Suprapubic skin (tissue), 4 donors: ENCODE data around the gene MSGN1. TPM values are rescaled to one million over a fixed set of nuclear protein-coding genes. Genes with fewer than 3 reads are reported as not detected.

Experiments
- DNase-seq, 2 donors: peaks; one replicate each; pipeline ENCODE4 v3.0.0-alpha.2; 2019; ENCODE audit warnings: low spot score in 2 of 2
- H3K27ac ChIP-seq: fragments of 200-600 bp; sonication (generic); one replicate; pipeline ENCODE4 v1.5.1; 2019
- H3K27me3 ChIP-seq: fragments of 200-600 bp; sonication (generic); one replicate; pipeline ENCODE4 v1.5.1; 2019
- H3K36me3 ChIP-seq: fragments of 200-600 bp; sonication (generic); one replicate; pipeline ENCODE4 v1.5.1; 2019
- H3K4me1 ChIP-seq: fragments of 200-600 bp; sonication (generic); one replicate; pipeline ENCODE4 v1.5.1; 2019
- H3K4me3 ChIP-seq: fragments of 200-600 bp; sonication (generic); one replicate; pipeline ENCODE4 v1.5.1; 2019; ENCODE audit warnings: mild to moderate bottlenecking
- H3K9me3 ChIP-seq: fragments of 200-600 bp; sonication (generic); one replicate; pipeline ENCODE4 v1.5.1; 2019
- EP300 ChIP-seq: sonication (generic); formaldehyde crosslinking; IDR thresholded peaks from one replicate; pipeline ENCODE4 v1.6.1; 2017; ENCODE audit warnings: antibody characterized with exemption
- POLR2A ChIP-seq, 2 donors: fragments of 450-650 bp; IDR thresholded peaks; one replicate each; pipeline ENCODE4 v1.6.1; 2017; ENCODE audit warnings: antibody characterized with exemption in 2 of 2, mild to moderate bottlenecking in 2 of 2, moderate library complexity in 2 of 2
- POLR2AphosphoS5 ChIP-seq, 3 donors: sonication (generic); formaldehyde crosslinking; IDR thresholded peaks; one replicate each; pipeline ENCODE4 v1.6.1; 2017; ENCODE audit warnings: antibody characterized with exemption in 3 of 3
- WGBS: methylation state at CpG from one replicate; pipeline ENCODE4 v1.1.5; 2018; 5-methylcytosine and 5-hydroxymethylcytosine counted together
- total RNA-seq, 4 donors: library from RNA; depleted of rRNA; stranded (reverse); fragments of >200 nt; gene quantifications; one replicate each; pipeline ENCODE4 v1.1.0, GENCODE V29; 2016
- TF ChIP-seq, protein P1 (sequence below), 2 donors: fragments of 200-600 bp in 1 of 2; fragments of 450-650 bp in 1 of 2; sonication (generic) in 1 of 2; IDR thresholded peaks; one replicate each; pipeline ENCODE4 v1.5.1; 2016 to 2019; ENCODE audit warnings: antibody characterized with exemption in 2 of 2, mild to moderate bottlenecking in 1 of 2, moderate library complexity in 1 of 2

Gene MSGN1
- total RNA-seq, 4 donors from 2014 or later: not detected

DNA sequence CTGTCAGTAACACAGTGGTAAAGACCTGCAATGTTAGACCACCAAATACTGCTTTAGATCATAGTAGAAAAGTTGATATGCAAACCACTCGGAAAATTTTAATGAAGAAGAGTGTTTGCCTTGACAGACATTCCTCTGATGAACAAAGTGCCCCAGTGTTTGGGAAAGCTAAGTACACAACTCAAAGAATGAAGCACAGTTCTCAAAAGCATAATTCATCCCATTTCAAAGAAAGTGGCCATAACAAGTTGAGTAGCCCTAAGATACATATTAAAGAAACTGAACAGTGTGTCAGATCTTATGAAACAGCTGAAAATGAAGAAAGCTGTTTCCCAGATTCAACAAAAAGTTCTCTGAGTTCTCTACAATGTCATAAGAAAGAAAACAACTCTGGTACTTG is 34.8 kb upstream of the MSGN1 start:
- Histone ChIP-seq H3K36me3 (peaks cover 14% of the 10 kb centered on the region), H3K27ac (no peak overlapping the region)
- WGBS: 79% methylated on average over 1 of the region's 1 CpG

DNA sequence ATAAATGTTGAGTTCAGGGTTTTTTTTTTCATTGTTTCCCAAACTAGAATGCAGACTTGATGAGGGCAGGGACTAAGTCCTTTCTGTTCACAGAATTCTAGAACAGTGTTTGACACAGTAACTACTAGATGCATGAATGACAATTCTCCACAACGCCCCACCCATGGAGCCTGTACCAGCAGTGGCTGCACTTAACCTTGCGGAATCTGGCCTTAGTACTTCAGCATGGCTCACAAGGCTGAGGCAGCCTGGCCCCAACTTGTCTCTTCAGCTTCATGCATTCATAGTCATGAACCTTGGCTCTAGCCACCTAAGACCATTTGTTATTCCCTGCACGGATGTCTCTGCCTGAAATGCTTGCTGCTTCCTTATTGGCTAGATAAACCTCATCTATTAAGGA is 29.5 kb upstream of the MSGN1 start:
- H3K36me3 ChIP-seq: no peaks in the 10 kb centered on the region
- 78% methylated on average over 3 of the region's 3 CpGs for WGBS
- no peaks in the 10 kb centered on the region for H3K27me3 ChIP-seq
- H3K9me3 ChIP-seq: no peaks in the 10 kb centered on the region
- no peaks in the 10 kb centered on the region for H3K4me1 ChIP-seq
- no peak for DNase-seq
- no peak for TF ChIP-seq POLR2AphosphoS5 (IDR thresholded peaks at IDR 0.05)
- TF ChIP-seq, protein P1, sequence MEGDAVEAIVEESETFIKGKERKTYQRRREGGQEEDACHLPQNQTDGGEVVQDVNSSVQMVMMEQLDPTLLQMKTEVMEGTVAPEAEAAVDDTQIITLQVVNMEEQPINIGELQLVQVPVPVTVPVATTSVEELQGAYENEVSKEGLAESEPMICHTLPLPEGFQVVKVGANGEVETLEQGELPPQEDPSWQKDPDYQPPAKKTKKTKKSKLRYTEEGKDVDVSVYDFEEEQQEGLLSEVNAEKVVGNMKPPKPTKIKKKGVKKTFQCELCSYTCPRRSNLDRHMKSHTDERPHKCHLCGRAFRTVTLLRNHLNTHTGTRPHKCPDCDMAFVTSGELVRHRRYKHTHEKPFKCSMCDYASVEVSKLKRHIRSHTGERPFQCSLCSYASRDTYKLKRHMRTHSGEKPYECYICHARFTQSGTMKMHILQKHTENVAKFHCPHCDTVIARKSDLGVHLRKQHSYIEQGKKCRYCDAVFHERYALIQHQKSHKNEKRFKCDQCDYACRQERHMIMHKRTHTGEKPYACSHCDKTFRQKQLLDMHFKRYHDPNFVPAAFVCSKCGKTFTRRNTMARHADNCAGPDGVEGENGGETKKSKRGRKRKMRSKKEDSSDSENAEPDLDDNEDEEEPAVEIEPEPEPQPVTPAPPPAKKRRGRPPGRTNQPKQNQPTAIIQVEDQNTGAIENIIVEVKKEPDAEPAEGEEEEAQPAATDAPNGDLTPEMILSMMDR (IDR thresholded peaks at IDR 0.05): no peak
- TF ChIP-seq POLR2A (IDR thresholded peaks at IDR 0.05): no peak
- TF ChIP-seq EP300: no peak
- no peak overlapping the region for H3K27ac ChIP-seq
- H3K4me3 ChIP-seq: no peak overlapping the region

More for the DNA sequence above, 34.8 kb upstream of the MSGN1 start:
- H3K4me1 ChIP-seq: no peaks in the 10 kb centered on the region
- H3K4me3 ChIP-seq: no peak overlapping the region
- H3K9me3 ChIP-seq: no peaks in the 10 kb centered on the region
- no peak for TF ChIP-seq EP300
- TF ChIP-seq POLR2AphosphoS5 (IDR thresholded peaks at IDR 0.05): no peak
- TF ChIP-seq POLR2A (IDR thresholded peaks at IDR 0.05): no peak
- TF ChIP-seq, protein P1 (IDR thresholded peaks at IDR 0.05): no peak
- DNase-seq: no peak
- no peaks in the 10 kb centered on the region for H3K27me3 ChIP-seq

DNA sequence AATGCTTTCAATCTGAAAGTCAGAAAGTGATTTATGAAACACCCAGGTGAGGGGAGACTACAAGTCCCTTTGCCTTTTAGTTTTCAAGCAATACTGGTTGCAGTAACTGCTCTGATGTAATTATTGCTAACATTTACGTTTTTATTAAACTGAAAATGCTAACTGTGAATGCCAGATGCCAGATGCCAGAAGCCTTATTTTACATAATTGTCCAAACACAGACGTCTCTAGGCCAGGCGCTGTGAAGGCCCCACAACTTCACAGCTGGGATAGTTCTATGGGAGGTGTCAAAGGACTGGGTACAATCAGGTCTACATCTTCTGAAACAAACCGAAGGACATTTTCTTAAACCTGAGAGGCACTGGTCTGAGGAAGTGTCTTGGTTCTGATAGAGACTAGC is 27.5 kb upstream of the MSGN1 start:
- DNase-seq: no peak
- no peak overlapping the region for H3K27ac ChIP-seq
- H3K4me1 ChIP-seq: no peaks in the 10 kb centered on the region
- WGBS: 62% methylated on average over 4 of the region's 4 CpGs
- H3K36me3 ChIP-seq: no peaks in the 10 kb centered on the region
- no peak overlapping the region for H3K4me3 ChIP-seq
- no peaks in the 10 kb centered on the region for H3K9me3 ChIP-seq
- TF ChIP-seq, protein P1 (IDR thresholded peaks at IDR 0.05): no peak
- TF ChIP-seq POLR2A (IDR thresholded peaks at IDR 0.05) (no peak), POLR2AphosphoS5 (IDR thresholded peaks at IDR 0.05) (no peak), EP300 (no peak)
- H3K27me3 ChIP-seq: no peaks in the 10 kb centered on the region

DNA sequence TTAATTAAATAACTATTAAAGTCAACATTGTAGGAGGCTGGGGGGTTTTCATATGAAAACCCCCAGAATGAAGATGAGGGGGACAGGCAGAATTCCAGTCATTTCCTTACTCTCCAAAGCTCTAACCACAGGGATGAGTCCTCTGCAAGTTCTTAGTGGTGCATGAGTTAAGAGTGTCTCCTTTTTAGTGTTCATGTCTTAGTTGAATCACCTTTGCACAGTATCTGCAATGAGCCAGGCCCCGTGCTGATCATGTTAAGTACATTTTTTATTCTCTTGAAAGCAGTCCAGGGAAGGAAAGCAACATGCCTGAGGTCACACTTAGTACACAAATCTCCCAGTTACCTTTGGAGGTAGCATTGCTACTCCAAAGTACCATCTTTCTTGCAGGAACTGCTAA is 25.7 kb upstream of the MSGN1 start:
- no peaks in the 10 kb centered on the region for H3K36me3 ChIP-seq
- H3K4me3 ChIP-seq: no peak overlapping the region
- no peaks in the 10 kb centered on the region for H3K27me3 ChIP-seq
- no peak overlapping the region for H3K27ac ChIP-seq
- no peaks in the 10 kb centered on the region for H3K4me1 ChIP-seq
- WGBS: 47% methylated on average over 1 of the region's 1 CpG
- no peaks in the 10 kb centered on the region for H3K9me3 ChIP-seq
- DNase-seq: no peak
- TF ChIP-seq POLR2A (IDR thresholded peaks at IDR 0.05) (no peak), EP300 (no peak), POLR2AphosphoS5 (IDR thresholded peaks at IDR 0.05) (no peak)
- TF ChIP-seq, protein P1 (IDR thresholded peaks at IDR 0.05): no peak

DNA sequence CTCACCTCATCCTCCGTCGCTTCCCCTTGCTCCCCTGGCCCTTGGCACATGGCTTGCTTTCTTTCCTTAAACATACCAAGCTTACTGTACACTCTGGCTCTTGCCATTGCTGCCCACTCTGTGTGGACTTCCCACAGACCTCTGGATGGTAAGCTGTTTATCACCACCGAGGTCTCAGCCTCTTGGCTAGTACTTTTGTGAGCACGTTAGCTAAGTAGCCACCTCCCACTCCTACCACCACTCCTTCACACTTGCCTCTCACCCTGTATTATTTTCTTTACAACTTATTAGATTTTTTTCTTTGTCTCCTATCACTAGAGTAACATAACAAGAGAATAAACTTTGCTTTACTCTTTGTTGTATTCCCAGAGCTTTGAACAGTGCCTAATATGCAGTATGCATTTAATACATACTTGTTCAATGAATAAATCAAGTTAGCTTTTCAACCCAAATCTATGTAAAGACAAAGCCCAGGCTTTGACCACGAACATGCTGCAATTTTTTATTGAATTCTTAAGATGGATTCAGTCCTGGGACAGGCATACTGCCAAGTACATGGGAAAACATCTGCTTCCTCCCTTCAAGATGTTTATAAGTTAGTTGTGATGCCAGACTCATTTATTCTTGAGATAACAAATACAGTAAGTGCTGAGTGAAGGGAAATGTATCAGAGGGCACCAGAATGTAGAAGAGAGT is 25.0 kb upstream of the MSGN1 start:
- H3K27ac ChIP-seq: no peak overlapping the region
- H3K4me1 ChIP-seq: no peaks in the 10 kb centered on the region
- TF ChIP-seq POLR2A (IDR thresholded peaks at IDR 0.05): no peak
- no peak for TF ChIP-seq EP300
- no peak for TF ChIP-seq POLR2AphosphoS5 (IDR thresholded peaks at IDR 0.05)
- TF ChIP-seq, protein P1 (IDR thresholded peaks at IDR 0.05): no peak
- DNase-seq: no peak
- no peaks in the 10 kb centered on the region for H3K36me3 ChIP-seq
- 50% methylated on average over 5 of the region's 5 CpGs for WGBS
- no peaks in the 10 kb centered on the region for H3K27me3 ChIP-seq
- no peaks in the 10 kb centered on the region for H3K9me3 ChIP-seq
- no peak overlapping the region for H3K4me3 ChIP-seq
